NCI-H187 treated with DMSO at 0.1 percent for 48 hours (cell line): ENCODE measurements around the gene PNMA8B.
"Not testable (repeated sequence)": the region's sequence is repeated elsewhere in the genome, so short reads cannot be mapped to it uniquely, and the experiment has no call there.

ENCODE experiments used
- DNase-seq: peaks from one replicate; lab custom pipeline; 2025; lab: John Stamatoyannopoulos, UW

PNMA8B gene

DNA sequence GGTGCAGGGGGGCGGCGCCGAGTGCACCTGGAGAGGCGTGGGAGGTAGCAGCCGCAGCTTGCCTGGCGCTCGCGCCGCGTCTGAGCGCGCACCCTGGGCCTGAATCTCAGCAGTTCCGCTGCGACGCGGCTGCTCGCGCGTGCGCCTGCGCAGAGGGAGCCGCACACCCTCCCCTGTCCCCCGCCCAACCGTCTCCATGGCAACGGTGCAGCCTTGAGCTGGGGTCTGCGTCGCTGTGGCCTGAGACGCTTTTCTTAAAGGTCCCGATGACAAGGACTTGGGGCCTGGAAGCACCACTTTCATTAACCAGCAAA is at the start of gene PNMA8B:
Gene PNMA8B, minus strand, starts transcription at position 82 of the 314 bp plus-strand sequence. CDS start 402 bp downstream, outside the sequence.
- peak; percentile 53 for DNase-seq

DNA sequence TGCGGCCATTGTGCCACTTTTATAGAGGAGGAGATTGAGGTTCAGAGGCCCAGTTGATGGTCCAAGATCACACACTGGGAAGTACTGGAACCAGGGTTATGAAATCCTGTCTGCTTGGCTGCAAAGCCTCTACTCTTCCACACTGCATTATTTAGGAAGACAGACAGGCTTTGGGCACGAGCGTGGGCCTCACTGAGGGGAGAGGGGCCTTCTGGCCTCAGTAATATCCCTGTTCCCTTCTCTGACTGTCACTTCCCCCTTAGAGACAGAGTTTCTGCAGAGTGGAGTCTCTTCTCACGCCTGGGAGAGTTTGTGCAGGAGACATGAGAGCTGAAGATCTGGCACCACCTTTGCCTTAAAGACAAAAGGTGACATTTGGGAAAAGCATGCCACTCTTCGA is 49.0 kb upstream of the PNMA8B start:
- DNase-seq, result no peak

DNA sequence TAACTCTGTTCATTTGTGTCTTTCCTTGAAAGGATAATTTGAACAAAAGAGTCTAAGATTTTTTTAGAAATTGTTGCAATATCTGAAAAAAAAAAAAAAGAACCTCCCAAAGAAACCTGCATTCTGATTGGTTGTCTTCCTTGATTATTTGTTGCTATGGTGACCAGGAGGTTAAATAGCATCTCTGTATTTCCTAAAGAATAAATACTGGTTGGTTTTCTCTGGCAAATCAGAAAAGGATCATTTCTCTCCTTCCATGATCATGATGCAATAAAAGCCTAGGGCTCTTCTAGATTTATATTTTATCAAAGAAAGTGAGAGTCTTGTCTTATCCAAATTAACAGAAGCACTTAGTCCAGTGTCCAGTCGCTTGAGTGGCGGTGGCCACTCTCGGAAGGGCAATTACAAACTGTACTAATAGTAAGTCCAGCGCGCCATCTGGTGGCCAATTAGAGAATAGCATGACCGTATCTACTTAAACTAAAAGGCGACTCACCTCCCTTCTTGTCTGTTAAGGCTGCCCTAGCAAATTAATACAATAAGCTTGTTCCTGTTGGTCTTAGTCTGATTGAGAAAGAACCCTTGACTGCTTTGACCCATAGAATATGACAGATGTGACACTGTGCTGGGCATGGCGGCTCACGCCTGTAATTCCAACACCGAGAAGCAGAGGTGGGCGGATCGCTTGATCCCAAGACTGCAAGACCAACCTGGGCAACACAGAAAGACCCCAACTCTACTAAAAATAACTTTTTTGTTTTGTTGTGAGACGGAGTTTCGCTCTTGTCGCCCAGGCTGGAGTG is 47.0 kb upstream of the PNMA8B start:
- DNase-seq, result peak; percentile 33

- no peak for DNase-seq
Observed at GRCh38 chr19:46537136-46538097, 41.8 kb upstream of the PNMA8B start.

GRCh38 chr19:46536391-46536790 is 40.7 kb upstream of the PNMA8B start:
- no peak for DNase-seq

DNA sequence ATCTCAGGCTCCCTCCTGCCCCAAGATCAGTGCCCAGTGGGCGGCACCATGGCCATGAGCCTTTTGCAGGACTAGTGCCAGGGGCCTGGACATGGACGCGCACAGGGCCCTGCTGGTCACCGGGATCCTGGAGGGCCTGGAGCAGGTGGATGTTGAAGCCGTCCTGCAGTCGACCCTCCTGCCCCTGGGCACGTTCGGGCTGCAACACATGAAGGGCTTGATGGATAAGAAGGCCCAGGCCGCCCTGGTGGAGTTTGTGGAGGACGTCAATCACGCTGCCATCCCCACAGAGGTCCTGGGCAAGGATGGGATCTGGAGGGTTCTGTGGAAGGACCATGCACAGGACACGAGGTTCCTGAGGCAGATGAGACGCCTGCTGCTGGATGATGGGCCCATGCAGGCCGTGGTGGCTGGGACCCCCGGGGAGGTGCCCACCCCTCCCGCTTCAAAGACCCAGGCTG is 38.0 kb upstream of the PNMA8B start:
- DNase-seq, result no peak

DNA sequence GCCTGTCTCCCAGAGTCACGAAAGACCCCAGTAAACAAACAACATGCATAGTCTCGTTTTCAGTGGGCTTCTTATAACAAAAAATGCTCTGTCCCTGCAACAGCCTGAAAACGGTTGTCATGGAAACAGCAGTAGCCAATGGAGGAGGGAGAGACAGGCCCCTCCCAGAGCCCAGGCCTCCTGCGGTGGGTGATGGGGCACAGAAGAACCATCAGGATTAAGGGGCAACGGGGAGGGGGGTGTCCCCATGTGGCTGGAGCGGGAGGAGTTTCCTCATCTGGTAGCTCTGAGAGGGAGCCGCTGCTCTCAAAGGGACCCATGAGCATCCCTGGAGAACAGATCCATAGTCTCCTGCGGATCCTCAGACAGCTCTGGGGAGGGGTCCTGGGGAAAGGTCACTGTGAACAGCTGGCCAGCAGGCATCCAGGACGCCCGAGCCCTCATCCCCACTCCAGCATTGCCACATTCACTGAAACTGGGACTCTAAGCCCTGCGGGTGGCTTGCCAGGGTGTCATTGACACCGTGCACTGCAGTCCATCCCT is 37.5 kb upstream of the PNMA8B start:
- no peak for DNase-seq

- no peak for DNase-seq
Observed at GRCh38 chr19:46530636-46531035, 35.0 kb upstream of the PNMA8B start.

- peak; percentile 23 for DNase-seq
Observed at GRCh38 chr19:46529622-46530451, 34.2 kb upstream of the PNMA8B start.

DNA sequence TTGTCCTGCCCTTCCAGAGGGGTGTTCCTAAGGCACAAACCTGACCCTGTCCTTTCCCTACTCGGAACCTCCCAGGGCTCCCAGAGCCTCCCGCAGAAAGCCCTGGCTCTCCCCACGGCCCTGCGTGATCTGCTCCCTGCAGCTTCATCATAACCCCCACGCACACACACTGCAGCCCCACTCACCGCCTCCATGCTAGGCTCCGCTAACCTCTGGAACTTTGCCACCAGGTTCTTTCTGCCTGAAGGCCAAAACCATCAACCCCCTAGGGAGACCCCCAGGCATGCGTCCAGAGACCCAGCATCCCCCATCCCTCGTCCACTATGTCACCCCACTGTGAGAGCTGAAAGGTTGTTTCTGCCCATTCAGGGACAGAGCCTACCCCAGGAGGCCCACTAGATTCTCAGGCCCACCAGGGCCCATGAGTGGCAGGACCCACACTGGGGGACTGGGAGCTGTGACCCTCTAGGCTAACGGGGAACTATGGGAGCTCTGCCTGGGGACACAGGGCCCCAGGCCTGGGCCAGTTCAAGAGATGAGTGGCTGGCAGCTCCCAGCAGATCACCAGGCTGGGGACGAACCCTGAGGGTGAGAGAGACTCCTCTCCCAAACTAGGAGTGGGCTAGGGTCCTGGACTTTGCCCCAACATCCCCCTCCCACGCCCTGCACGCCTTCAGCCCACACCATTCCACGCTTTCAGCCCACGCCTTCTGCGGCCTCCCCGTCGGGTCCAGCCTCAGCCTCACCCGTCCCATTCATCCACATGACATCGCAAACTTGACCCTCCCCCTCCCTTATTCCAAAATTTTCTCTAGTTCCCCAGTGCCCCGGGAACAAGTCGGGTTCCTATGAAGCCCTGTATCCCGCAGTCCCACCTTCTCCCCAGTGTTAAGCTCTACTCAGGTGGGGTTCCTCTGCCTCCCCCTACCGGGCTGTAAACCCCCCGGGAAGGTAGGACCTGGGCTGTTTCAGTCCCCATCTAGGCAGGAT is 33.2 kb upstream of the PNMA8B start:
- no peak for DNase-seq

GRCh38 chr19:46526801-46527200 is 31.1 kb upstream of the PNMA8B start:
- not testable (repeated sequence) for DNase-seq

DNA sequence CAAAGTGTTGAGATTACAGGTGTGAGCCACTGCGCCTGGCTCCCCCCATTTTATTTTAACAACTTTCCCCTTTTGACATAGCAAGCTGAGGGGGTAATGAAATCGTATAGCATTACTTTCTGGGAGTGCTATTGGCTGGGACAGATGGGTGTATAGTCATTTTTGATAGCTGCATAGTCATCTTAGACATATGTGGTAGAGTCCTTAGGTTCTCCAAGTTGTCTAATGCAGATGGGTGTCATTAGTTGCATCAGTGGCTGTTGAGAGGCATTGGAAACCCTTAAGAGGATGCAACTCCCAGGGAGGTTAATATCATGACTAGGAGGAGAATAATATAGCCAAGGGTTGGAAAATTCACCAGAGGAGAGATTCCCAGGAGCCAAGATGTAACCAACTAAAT is 28.6 kb upstream of the PNMA8B start:
- no peak for DNase-seq

GRCh38 chr19:46522988-46523387 is 27.3 kb upstream of the PNMA8B start:
- not testable (repeated sequence) for DNase-seq

DNA sequence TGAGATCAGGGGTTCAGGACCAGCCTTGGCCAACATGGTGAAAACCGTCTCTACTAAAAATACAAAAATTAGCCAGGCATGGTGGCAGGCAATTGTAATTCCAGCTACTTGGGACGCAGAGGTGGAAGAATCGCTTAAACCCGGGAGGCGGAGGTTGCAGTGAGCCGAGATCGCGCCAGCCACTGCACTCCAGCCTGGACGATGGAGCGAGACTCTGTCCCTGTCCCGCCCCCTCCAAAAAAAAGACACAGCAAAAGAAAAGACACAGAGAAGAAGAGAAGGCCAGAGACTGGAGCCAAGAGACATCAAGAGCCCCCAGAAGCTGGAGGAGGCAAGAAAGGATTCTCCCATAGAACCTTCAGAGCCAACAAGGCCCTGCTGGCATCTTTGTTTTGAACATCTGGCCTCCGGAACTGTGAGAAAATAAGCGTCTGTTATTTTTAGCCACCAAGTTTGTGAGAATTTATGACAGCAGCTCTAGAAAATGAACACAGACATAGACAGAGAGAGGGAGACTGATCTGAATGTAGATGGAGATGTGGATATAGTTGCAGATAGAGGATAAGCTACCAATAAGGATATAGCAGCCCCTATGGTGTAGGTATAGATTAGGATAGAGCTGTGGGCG is 25.7 kb upstream of the PNMA8B start:
- DNase-seq, result no peak

GRCh38 chr19:46520616-46521015 is 24.9 kb upstream of the PNMA8B start:
- DNase-seq, result no peak

DNA sequence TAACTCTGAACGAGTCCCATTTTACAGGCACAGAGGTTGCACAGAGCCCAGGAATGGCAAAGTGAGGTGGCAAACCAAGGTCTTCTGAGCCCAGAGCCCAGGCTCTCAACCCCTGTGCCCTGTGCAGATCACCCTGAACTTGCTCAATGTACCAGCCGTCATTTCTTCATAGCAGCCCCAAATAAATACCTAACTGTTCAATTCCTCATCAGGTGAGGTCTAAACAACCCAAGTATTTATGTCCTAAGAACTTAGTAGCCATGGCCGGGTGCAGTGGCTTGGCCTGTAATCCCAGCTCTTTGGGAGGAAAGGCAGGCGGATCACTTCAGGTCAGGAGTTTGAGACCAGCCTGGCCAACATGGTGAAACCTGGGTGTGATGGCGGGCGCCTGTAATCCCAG is 21.8 kb upstream of the PNMA8B start:
- no peak for DNase-seq

- no peak for DNase-seq
Observed at GRCh38 chr19:46515879-46516350, 20.2 kb upstream of the PNMA8B start.

DNA sequence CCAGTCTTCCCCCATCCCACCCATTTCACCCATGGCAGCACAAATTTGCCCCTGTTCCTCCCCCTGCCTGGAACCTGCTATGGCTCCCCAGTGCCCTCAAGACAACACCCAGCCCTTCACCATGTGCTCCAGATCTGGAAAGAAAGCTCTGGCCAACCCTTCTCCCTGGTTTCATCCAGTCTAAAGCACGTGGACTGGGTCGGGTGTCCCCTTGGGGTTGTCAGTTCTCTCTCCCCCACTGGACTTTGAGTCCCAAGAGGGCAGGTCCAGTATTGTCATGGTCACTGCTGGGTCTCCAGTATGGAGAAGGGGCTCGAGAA is 19.6 kb upstream of the PNMA8B start:
- DNase-seq, result no peak

- DNase-seq, result no peak
Observed at GRCh38 chr19:46514589-46515289, 19.1 kb upstream of the PNMA8B start.
